Measurements from ENCODE around the gene ANTKMT. TPM values are rescaled to one million over a fixed set of nuclear protein-coding genes. Genes with fewer than 3 reads are reported as not detected.

Gene ANTKMT
- total RNA-seq, 1 donor from 2014 or later: 22.6 TPM

- H3K27me3 ChIP-seq (ENCODE audit: insufficient read depth, low read length): no peaks in the 10 kb centered on the region
- H3K27me3 Mint-ChIP-seq (ENCODE audit: low read depth, unreplicated experiment): peaks cover 6% of the 10 kb centered on the region
- no peak overlapping the region for H3K4me3 ChIP-seq (ENCODE audit: insufficient read depth, low read depth, low read length)
These were observed 40.9 kb downstream of the ANTKMT start for GRCh38 chr16:761625-762513.

GRCh38 chr16:762595-763268 lies 41.8 kb downstream of the ANTKMT start:
- H3K27me3 Mint-ChIP-seq (ENCODE audit: low read depth, unreplicated experiment): peaks cover 6% of the 10 kb centered on the region
- H3K36me3 Mint-ChIP-seq (ENCODE audit: low read depth, unreplicated experiment): peaks cover 3% of the 10 kb centered on the region
- Histone ChIP-seq H3K4me3 (ENCODE audit: insufficient read depth, low read depth, low read length) (no peak overlapping the region), H3K27me3 (ENCODE audit: insufficient read depth, low read length) (no peaks in the 10 kb centered on the region), H3K9me3 (ENCODE audit: insufficient read depth, low read depth, low read length) (no peaks in the 10 kb centered on the region), H3K4me1 (ENCODE audit: insufficient read depth, low read length) (peaks cover 7% of the 10 kb centered on the region), H2AFZ (ENCODE audit: low read depth, low read length) (no peak overlapping the region), H3K27ac (ENCODE audit: low read depth, low read length) (no peak overlapping the region), H3K4me2 (ENCODE audit: low read length) (no peak overlapping the region), H3K79me2 (ENCODE audit: insufficient read depth, low read length) (no peaks in the 10 kb centered on the region), H3K36me3 (ENCODE audit: insufficient read depth, low read length) (no peaks in the 10 kb centered on the region), H4K20me1 (ENCODE audit: insufficient read depth, low read length) (no peaks in the 10 kb centered on the region), H3K9ac (ENCODE audit: low read length) (no peak overlapping the region)
- H3K4me1 Mint-ChIP-seq (ENCODE audit: low read depth, unreplicated experiment): no peaks in the 10 kb centered on the region
- no peaks in the 10 kb centered on the region for H3K9me3 Mint-ChIP-seq (ENCODE audit: unreplicated experiment)
- no peak for DNase-seq (ENCODE audit: low read depth)
- H3K27ac Mint-ChIP-seq (ENCODE audit: unreplicated experiment): no peak overlapping the region
- no peak overlapping the region for H3K4me3 Mint-ChIP-seq (ENCODE audit: unreplicated experiment)
- TF ChIP-seq, protein P1, sequence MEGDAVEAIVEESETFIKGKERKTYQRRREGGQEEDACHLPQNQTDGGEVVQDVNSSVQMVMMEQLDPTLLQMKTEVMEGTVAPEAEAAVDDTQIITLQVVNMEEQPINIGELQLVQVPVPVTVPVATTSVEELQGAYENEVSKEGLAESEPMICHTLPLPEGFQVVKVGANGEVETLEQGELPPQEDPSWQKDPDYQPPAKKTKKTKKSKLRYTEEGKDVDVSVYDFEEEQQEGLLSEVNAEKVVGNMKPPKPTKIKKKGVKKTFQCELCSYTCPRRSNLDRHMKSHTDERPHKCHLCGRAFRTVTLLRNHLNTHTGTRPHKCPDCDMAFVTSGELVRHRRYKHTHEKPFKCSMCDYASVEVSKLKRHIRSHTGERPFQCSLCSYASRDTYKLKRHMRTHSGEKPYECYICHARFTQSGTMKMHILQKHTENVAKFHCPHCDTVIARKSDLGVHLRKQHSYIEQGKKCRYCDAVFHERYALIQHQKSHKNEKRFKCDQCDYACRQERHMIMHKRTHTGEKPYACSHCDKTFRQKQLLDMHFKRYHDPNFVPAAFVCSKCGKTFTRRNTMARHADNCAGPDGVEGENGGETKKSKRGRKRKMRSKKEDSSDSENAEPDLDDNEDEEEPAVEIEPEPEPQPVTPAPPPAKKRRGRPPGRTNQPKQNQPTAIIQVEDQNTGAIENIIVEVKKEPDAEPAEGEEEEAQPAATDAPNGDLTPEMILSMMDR (IDR thresholded peaks at IDR 0.05; ENCODE audit: insufficient read depth, low read depth, low read length): no peak
- TF ChIP-seq EZH2 (IDR thresholded peaks at IDR 0.05; ENCODE audit: insufficient read depth, low read length): no peak
- no peak for FAIRE-seq

More at GRCh38 chr16:761625-762513, 40.9 kb downstream of the ANTKMT start:
- no peak overlapping the region for H3K27ac Mint-ChIP-seq (ENCODE audit: unreplicated experiment)
- Histone ChIP-seq H3K4me2 (ENCODE audit: low read length) (no peak overlapping the region), H3K9ac (ENCODE audit: low read length) (no peak overlapping the region), H4K20me1 (ENCODE audit: insufficient read depth, low read length) (no peaks in the 10 kb centered on the region), H3K4me1 (ENCODE audit: insufficient read depth, low read length) (peaks cover 7% of the 10 kb centered on the region), H2AFZ (ENCODE audit: low read depth, low read length) (no peak overlapping the region), H3K79me2 (ENCODE audit: insufficient read depth, low read length) (no peaks in the 10 kb centered on the region), H3K36me3 (ENCODE audit: insufficient read depth, low read length) (no peaks in the 10 kb centered on the region), H3K27ac (ENCODE audit: low read depth, low read length) (no peak overlapping the region), H3K9me3 (ENCODE audit: insufficient read depth, low read depth, low read length) (no peaks in the 10 kb centered on the region)
- H3K9me3 Mint-ChIP-seq (ENCODE audit: unreplicated experiment): no peaks in the 10 kb centered on the region
- FAIRE-seq (no peak), DNase-seq (ENCODE audit: low read depth) (no peak)
- TF ChIP-seq, protein P1 (IDR thresholded peaks at IDR 0.05; ENCODE audit: insufficient read depth, low read depth, low read length): no peak
- no peak for TF ChIP-seq EZH2 (IDR thresholded peaks at IDR 0.05; ENCODE audit: insufficient read depth, low read length)
- H3K36me3 Mint-ChIP-seq (ENCODE audit: low read depth, unreplicated experiment): peaks cover 3% of the 10 kb centered on the region
- H3K4me3 Mint-ChIP-seq (ENCODE audit: unreplicated experiment): no peak overlapping the region
- no peaks in the 10 kb centered on the region for H3K4me1 Mint-ChIP-seq (ENCODE audit: low read depth, unreplicated experiment)

All from astrocyte (in vitro differentiated cells and primary cell).